ENCODE measurements around the gene SLC38A7. TPM values are rescaled to one million over a fixed set of nuclear protein-coding genes. Genes with fewer than 3 reads are reported as not detected.
"Not testable (repeated sequence)": the region's sequence is repeated elsewhere in the genome, so short reads cannot be mapped to it uniquely, and the experiment has no call there.

The SLC38A7 gene
- total RNA-seq, 4 donors from 2014 or later = 17.2 to 33.8 (median 30.1) TPM

- WGBS, 2 donors = 65 to 95% methylated on average over 4 of the region's 4 CpGs
- no peak for TF ChIP-seq CTCF (IDR thresholded peaks at IDR 0.05)
- no peak for TF ChIP-seq POLR2A (IDR thresholded peaks at IDR 0.05)
- no peaks in the 10 kb centered on the region for H3K36me3 ChIP-seq
- no peak overlapping the region for H3K4me3 ChIP-seq (replicated peaks in 1 of 3)
- no peak overlapping the region for H3K27ac ChIP-seq
- H3K4me1 ChIP-seq = no peaks in the 10 kb centered on the region
- no peaks in the 10 kb centered on the region for H3K27me3 ChIP-seq
- H3K9me3 ChIP-seq = no peaks in the 10 kb centered on the region
- intact Hi-C loops (cut with DNase I) = no loop called here
- no peak for DNase-seq
Observed at GRCh38 chr16:58639230-58639629, 45.3 kb downstream of the SLC38A7 start.

- Histone ChIP-seq H3K9me3 (no peaks in the 10 kb centered on the region), H3K27ac (no peak overlapping the region), H3K36me3 (no peaks in the 10 kb centered on the region), H3K4me3 (replicated peaks in 1 of 3) (no peak overlapping the region), H3K4me1 (no peaks in the 10 kb centered on the region), H3K27me3 (no peaks in the 10 kb centered on the region)
- WGBS, 2 donors = 58 to 78% methylated on average over 8 of the region's 8 CpGs
- peak in 1 of 2 donors; percentile 4 for DNase-seq
- intact Hi-C loops (cut with DNase I) = no loop called here
- TF ChIP-seq POLR2A (IDR thresholded peaks at IDR 0.05) (no peak), CTCF (IDR thresholded peaks at IDR 0.05) (no peak)
Observed at GRCh38 chr16:58638148-58639036, 46.2 kb downstream of the SLC38A7 start.

- H3K27ac ChIP-seq; H3K4me3 ChIP-seq (replicated peaks in 1 of 3); H3K27me3 ChIP-seq; H3K36me3 ChIP-seq; H3K9me3 ChIP-seq; DNase-seq; intact Hi-C loops (cut with DNase I); H3K4me1 ChIP-seq: not testable (repeated sequence)
- 95 to 97% methylated on average over 6 of the region's 6 CpGs for WGBS, 2 donors
Observed at GRCh38 chr16:58637021-58637420, 47.5 kb downstream of the SLC38A7 start.

GRCh38 chr16:58636466-58636865, 48.1 kb downstream of the SLC38A7 start:
- no peak for DNase-seq
- Histone ChIP-seq H3K9me3 (no peaks in the 10 kb centered on the region), H3K27me3 (no peaks in the 10 kb centered on the region), H3K27ac (no peak overlapping the region), H3K4me3 (replicated peaks in 1 of 3) (no peak overlapping the region), H3K4me1 (no peaks in the 10 kb centered on the region), H3K36me3 (no peaks in the 10 kb centered on the region)
- intact Hi-C loops (cut with DNase I) = no loop called here
- WGBS, 2 donors = 90 to 94% methylated on average over 4 of the region's 4 CpGs
- TF ChIP-seq POLR2A (IDR thresholded peaks at IDR 0.05) (no peak), CTCF (IDR thresholded peaks at IDR 0.05) (no peak)

- H3K9me3 ChIP-seq = no peaks in the 10 kb centered on the region
- TF ChIP-seq CTCF (IDR thresholded peaks at IDR 0.05) (no peak), POLR2A (IDR thresholded peaks at IDR 0.05) (no peak)
- H3K27ac ChIP-seq = no peak overlapping the region
- WGBS, 2 donors = 91 to 93% methylated on average over 4 of the region's 4 CpGs
- DNase-seq = no peak
- H3K27me3 ChIP-seq = no peaks in the 10 kb centered on the region
- no peak overlapping the region for H3K4me3 ChIP-seq (replicated peaks in 1 of 3)
- H3K36me3 ChIP-seq = no peaks in the 10 kb centered on the region
- H3K4me1 ChIP-seq = peaks cover 0 to 3% of the 10 kb centered on the region in 2 donors
- intact Hi-C loops (cut with DNase I) = no loop called here
Observed at GRCh38 chr16:58635502-58635901, 49.1 kb downstream of the SLC38A7 start.

All from thyroid gland (tissue), 4 donors.